Smooth muscle cell (in vitro differentiated cells): ENCODE data around the gene MTOR. TPM values are rescaled to one million over a fixed set of nuclear protein-coding genes. Genes with fewer than 3 reads are reported as not detected.

ENCODE experiments used
- DNase-seq: peaks from one replicate; lab custom pipeline; 2025; ENCODE audit not compliant: unreplicated experiment; lab: John Stamatoyannopoulos, UW
- H2AFZ ChIP-seq: fragments of 200-600 bp; sonication (generic); 2 replicates; pipeline ENCODE4 v1.6.0; 2016; ENCODE audit warnings: antibody characterized with exemption, low read depth, mild to moderate bottlenecking
- H3F3A ChIP-seq: fragments of 200-600 bp; sonication (generic); 2 replicates; pipeline ENCODE4 v1.6.0; 2017; ENCODE audit warnings: antibody characterized with exemption, low read depth
- H3K27ac ChIP-seq: fragments of 200-600 bp; sonication (generic); 2 replicates; pipeline ENCODE4 v1.5.1; 2016; ENCODE audit warnings: low read depth, mild to moderate bottlenecking
- H3K27me3 ChIP-seq: fragments of 200-600 bp; sonication (generic); 2 replicates; pipeline ENCODE4 v1.6.1; 2016; ENCODE audit warnings: low read depth, mild to moderate bottlenecking
- H3K36me3 ChIP-seq: fragments of 200-600 bp; sonication (generic); 2 replicates; pipeline ENCODE4 v1.5.1; 2016; ENCODE audit warnings: low read depth
- H3K4me1 ChIP-seq: fragments of 200-600 bp; sonication (generic); 2 replicates; pipeline ENCODE4 v1.5.1; 2016; ENCODE audit warnings: low read depth
- H3K4me2 ChIP-seq: fragments of 200-600 bp; sonication (generic); 2 replicates; pipeline ENCODE4 v1.6.0; 2016; ENCODE audit warnings: mild to moderate bottlenecking
- H3K4me3 ChIP-seq: fragments of 200-600 bp; sonication (generic); 2 replicates; pipeline ENCODE4 v1.5.1; 2016; ENCODE audit warnings: mild to moderate bottlenecking
- H3K79me2 ChIP-seq: fragments of 200-600 bp; sonication (generic); 2 replicates; pipeline ENCODE4 v1.6.0; 2016; ENCODE audit warnings: low read depth, mild to moderate bottlenecking
- H3K9ac ChIP-seq: fragments of 200-600 bp; sonication (generic); 2 replicates; pipeline ENCODE4 v1.6.0; 2016; ENCODE audit warnings: low read depth
- H3K9me3 ChIP-seq: fragments of 200-600 bp; sonication (generic); replicated peaks from 2 replicates; pipeline ENCODE4 v1.5.1; 2016; ENCODE audit warnings: low read depth
- H4K20me1 ChIP-seq: fragments of 200-600 bp; sonication (generic); 2 replicates; pipeline ENCODE4 v1.6.0; 2016; ENCODE audit warnings: low read depth
- whole genome bisulfite sequencing: methylation state at CpG from one replicate; pipeline ENCODE4 v1.1.7; 2016; ENCODE audit warnings: low lambda C conversion rate; 5-methylcytosine and 5-hydroxymethylcytosine counted together
- polyA plus RNA-seq: library from polyadenylated mRNA; unstranded; fragments of >200 nt; fragmentation: Nextera tagmentation; extraction: Ambion mirVana; gene quantifications from 2 replicates; pipeline ENCODE4 v1.2.1, GENCODE V29; 2016
- total RNA-seq: library from RNA; depleted of rRNA; stranded (reverse); fragments of >200 nt; gene quantifications from 2 replicates; pipeline ENCODE4 v1.2.3, GENCODE V29; 2014
- TF ChIP-seq, protein P1 (sequence below): fragments of 200-600 bp; sonication (generic); IDR thresholded peaks from 2 replicates; pipeline ENCODE4 v1.5.1; 2017; ENCODE audit warnings: borderline replicate concordance, mild to moderate bottlenecking, antibody characterized with exemption; ENCODE audit not compliant: insufficient read depth, poor library complexity, severe bottlenecking

The MTOR gene
- total and polyA plus RNA-seq, 2 experiments from 2014 or later, result 11.2 to 26.8 TPM

DNA sequence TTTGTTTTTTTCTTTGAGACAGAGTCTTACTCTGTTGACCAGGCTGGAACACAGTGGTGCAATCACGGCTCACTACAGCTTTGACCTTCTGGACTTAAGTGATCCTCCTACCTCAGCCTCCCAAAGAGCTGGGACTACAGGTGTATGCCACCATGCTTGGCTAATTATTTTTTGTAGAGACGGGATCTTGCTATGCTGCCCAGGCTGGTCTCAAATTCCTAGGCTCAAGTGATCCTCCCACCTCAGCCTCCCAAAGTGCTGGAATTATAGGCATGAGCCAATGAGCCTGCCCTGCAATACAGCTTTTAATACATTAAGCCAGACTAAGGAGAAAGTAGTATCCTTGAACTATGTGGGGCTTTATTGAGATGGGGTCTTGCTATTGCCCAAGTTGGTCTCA lies 146.0 kb downstream of the MTOR start:
- DNase-seq, result no peak
- Histone ChIP-seq H3K9me3 (no peaks in the 10 kb centered on the region), H2AFZ (no peak overlapping the region), H3K9ac (no peak overlapping the region), H3K79me2 (no peaks in the 10 kb centered on the region), H3K27ac (no peak overlapping the region), H3K4me1 (no peaks in the 10 kb centered on the region), H3K36me3 (peaks cover 32% of the 10 kb centered on the region), H3K27me3 (no peaks in the 10 kb centered on the region), H3F3A (no peaks in the 10 kb centered on the region), H3K4me3 (no peak overlapping the region), H4K20me1 (no peaks in the 10 kb centered on the region), H3K4me2 (no peak overlapping the region)
- WGBS, result 100% methylated on average over 2 of the region's 2 CpGs
- TF ChIP-seq, protein P1, sequence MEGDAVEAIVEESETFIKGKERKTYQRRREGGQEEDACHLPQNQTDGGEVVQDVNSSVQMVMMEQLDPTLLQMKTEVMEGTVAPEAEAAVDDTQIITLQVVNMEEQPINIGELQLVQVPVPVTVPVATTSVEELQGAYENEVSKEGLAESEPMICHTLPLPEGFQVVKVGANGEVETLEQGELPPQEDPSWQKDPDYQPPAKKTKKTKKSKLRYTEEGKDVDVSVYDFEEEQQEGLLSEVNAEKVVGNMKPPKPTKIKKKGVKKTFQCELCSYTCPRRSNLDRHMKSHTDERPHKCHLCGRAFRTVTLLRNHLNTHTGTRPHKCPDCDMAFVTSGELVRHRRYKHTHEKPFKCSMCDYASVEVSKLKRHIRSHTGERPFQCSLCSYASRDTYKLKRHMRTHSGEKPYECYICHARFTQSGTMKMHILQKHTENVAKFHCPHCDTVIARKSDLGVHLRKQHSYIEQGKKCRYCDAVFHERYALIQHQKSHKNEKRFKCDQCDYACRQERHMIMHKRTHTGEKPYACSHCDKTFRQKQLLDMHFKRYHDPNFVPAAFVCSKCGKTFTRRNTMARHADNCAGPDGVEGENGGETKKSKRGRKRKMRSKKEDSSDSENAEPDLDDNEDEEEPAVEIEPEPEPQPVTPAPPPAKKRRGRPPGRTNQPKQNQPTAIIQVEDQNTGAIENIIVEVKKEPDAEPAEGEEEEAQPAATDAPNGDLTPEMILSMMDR, result no peak

DNA sequence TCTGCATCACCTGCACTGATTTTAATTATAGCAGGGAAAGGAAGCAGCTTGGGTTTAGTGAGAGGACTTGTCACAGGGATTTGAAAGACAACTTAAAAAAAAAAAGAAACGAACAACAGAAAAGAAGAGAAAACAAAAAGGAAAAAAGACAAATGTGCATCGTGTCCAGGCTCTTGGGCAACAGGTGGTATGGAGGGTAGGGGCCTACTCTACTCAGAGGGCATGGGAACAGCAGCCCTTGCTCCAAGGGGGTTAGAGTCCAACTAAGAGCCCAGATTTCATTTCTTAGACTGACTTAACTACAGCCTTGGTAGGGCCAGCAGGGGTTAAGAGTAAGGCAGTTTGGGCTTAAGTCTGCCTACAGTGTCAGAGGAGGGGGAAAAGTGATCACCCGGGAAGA lies 147.4 kb downstream of the MTOR start:
- 98% methylated on average over 3 of the region's 3 CpGs for WGBS
- H3K27me3 ChIP-seq, result no peaks in the 10 kb centered on the region
- no peaks in the 10 kb centered on the region for H3K9me3 ChIP-seq

DNA sequence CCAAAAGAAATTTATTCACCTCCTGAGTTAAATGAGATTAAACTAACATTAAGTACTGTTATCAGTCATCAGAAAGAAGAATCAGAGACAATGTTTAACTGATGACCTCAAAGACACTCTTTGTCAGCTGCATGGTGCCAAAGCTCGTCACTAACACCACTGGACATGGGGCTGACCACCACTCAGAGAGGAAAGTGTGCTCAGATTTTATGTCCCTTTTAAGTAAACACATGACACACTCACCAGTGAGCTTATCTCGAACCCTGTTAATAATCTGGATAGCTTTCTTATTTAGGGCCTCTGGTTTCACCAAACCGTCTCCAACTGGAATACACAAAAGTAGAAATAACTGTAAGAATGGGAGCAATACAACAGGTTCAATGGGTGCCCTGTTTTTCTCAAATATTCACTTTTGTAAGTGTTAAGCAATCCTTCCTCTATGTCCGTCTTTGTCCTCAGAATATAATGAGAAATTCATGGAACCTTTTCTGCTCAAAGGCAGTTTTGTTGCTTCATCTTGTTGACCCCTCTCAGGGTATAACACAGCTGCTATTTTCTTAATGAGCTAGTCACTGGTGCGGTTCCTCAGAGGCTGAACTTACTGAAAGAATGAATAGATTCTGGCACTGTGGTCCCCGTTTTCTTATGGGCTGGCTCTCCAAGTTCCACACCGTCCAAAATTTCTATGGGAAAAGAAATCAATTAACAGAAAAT lies 153.1 kb downstream of the MTOR start:
- no peak overlapping the region for H2AFZ ChIP-seq
- no peak overlapping the region for H3K27ac ChIP-seq
- H4K20me1 ChIP-seq, result no peaks in the 10 kb centered on the region
- H3K4me1 ChIP-seq, result no peaks in the 10 kb centered on the region
- no peak overlapping the region for H3K4me3 ChIP-seq
- 79% methylated on average over 7 of the region's 7 CpGs for WGBS
- DNase-seq, result no peak
- no peaks in the 10 kb centered on the region for H3F3A ChIP-seq
- H3K36me3 ChIP-seq, result peaks cover 16% of the 10 kb centered on the region
- TF ChIP-seq, protein P1, result no peak
- H3K27me3 ChIP-seq, result no peaks in the 10 kb centered on the region
- H3K4me2 ChIP-seq, result no peak overlapping the region
- H3K9me3 ChIP-seq, result no peaks in the 10 kb centered on the region
- no peaks in the 10 kb centered on the region for H3K79me2 ChIP-seq
- no peak overlapping the region for H3K9ac ChIP-seq

More for the DNA sequence above, 147.4 kb downstream of the MTOR start:
- no peaks in the 10 kb centered on the region for H3K79me2 ChIP-seq
- no peak overlapping the region for H3K9ac ChIP-seq
- no peaks in the 10 kb centered on the region for H4K20me1 ChIP-seq
- TF ChIP-seq, protein P1, result no peak
- H3K4me3 ChIP-seq, result no peak overlapping the region
- no peaks in the 10 kb centered on the region for H3F3A ChIP-seq
- H2AFZ ChIP-seq, result no peak overlapping the region
- H3K4me2 ChIP-seq, result no peak overlapping the region
- no peaks in the 10 kb centered on the region for H3K4me1 ChIP-seq
- H3K36me3 ChIP-seq, result peaks cover 32% of the 10 kb centered on the region
- no peak overlapping the region for H3K27ac ChIP-seq
- no peak for DNase-seq

DNA sequence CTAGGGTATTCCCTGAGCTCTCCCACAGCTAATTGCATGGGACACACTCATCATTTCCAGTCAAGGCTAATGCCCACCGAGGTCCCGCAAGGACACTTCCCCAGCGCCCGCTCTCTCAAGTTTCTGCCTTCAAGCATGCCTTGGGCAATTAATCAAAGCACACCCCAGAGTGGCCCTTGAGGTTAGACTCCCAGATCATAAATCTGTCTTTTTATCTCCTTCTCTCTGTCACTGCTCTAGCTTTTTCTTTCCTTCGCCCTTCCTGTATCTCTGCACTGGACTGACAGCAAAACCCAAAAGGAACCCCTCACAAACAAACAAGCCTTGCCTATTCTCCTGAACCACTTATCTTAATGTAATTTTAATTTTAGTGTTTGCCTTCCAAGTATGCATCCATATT lies 154.8 kb downstream of the MTOR start:
- TF ChIP-seq, protein P1, result no peak
- no peak overlapping the region for H3K27ac ChIP-seq
- H3K36me3 ChIP-seq, result peaks cover 5% of the 10 kb centered on the region
- no peak overlapping the region for H3K4me2 ChIP-seq
- H4K20me1 ChIP-seq, result no peaks in the 10 kb centered on the region
- no peaks in the 10 kb centered on the region for H3K4me1 ChIP-seq
- no peaks in the 10 kb centered on the region for H3K79me2 ChIP-seq
- no peak overlapping the region for H3K4me3 ChIP-seq
- no peak for DNase-seq
- WGBS, result 95% methylated on average over 5 of the region's 5 CpGs
- H3K27me3 ChIP-seq, result no peaks in the 10 kb centered on the region
- no peak overlapping the region for H2AFZ ChIP-seq
- H3K9me3 ChIP-seq, result no peaks in the 10 kb centered on the region
- no peaks in the 10 kb centered on the region for H3F3A ChIP-seq
- H3K9ac ChIP-seq, result no peak overlapping the region
